Peyer's patch (tissue), 4 donors: Measurements from ENCODE around the gene AK8. TPM values are rescaled to one million over a fixed set of nuclear protein-coding genes. Genes with fewer than 3 reads are reported as not detected.

Experiments
- DNase-seq, 3 donors: peaks; one replicate each; pipeline ENCODE4 v3.0.0-alpha.2; 2017 to 2019
- H3K27ac ChIP-seq, 4 donors: fragments of 200-600 bp; sonication (generic); one replicate each; pipeline ENCODE4 v1.5.1; 2016 to 2019
- H3K27me3 ChIP-seq, 2 donors: fragments of 200-600 bp; sonication (generic); one replicate each; pipeline ENCODE4 v1.5.1; 2019
- H3K36me3 ChIP-seq, 3 donors: fragments of 200-600 bp; sonication (generic); one replicate each; pipeline ENCODE4 v1.5.1; 2016 to 2019
- H3K4me1 ChIP-seq, 4 donors: fragments of 200-600 bp; sonication (generic); one replicate each; pipeline ENCODE4 v1.5.1; 2016 to 2019
- H3K4me3 ChIP-seq, 4 donors: fragments of 200-600 bp; sonication (generic); 1 replicate in 3 of 4; 2 replicates in 1 of 4; pipeline ENCODE4 v1.5.1; 2016 to 2019; ENCODE audit warnings: mild to moderate bottlenecking in 1 of 4
- H3K9me3 ChIP-seq, 4 donors: fragments of 200-600 bp; sonication (generic); one replicate each; pipeline ENCODE4 v1.5.1; 2016 to 2019; ENCODE audit warnings: mild to moderate bottlenecking in 1 of 4
- CTCF ChIP-seq, 6 experiments: fragments of 450-650 bp in 4 of 6; fragments of 200-600 bp in 2 of 6; sonication (generic) in 1 of 6; IDR thresholded peaks; one replicate each; pipeline ENCODE4 v1.5.1; 2017 to 2019; ENCODE audit warnings: antibody characterized with exemption in 6 of 6, mild to moderate bottlenecking in 3 of 6, moderate library complexity in 1 of 6
- POLR2A ChIP-seq, 2 donors: fragments of 450-650 bp; IDR thresholded peaks; one replicate each; pipeline ENCODE4 v1.5.1; 2017; ENCODE audit warnings: antibody characterized with exemption in 2 of 2, mild to moderate bottlenecking in 2 of 2, moderate library complexity in 2 of 2
- total RNA-seq, 4 donors: library from RNA; depleted of rRNA; stranded (reverse); fragments of >200 nt; gene quantifications; one replicate each; pipeline ENCODE4 v1.1.0, GENCODE V29; 2016

The AK8 gene
- total RNA-seq, 4 donors from 2014 or later: not detected

GRCh38 chr9:132875159-132875558 is 2.9 kb downstream of the AK8 start:
- Histone ChIP-seq H3K4me3 (no peak overlapping the region), H3K27ac (no peak overlapping the region), H3K36me3 (no peaks in the 10 kb centered on the region), H3K4me1 (peaks cover 0 to 14% (median 3%) of the 10 kb centered on the region in 4 donors), H3K9me3 (no peaks in the 10 kb centered on the region), H3K27me3 (no peaks in the 10 kb centered on the region)
- no peak for DNase-seq
- TF ChIP-seq CTCF (IDR thresholded peaks at IDR 0.05): no peak
- no peak for TF ChIP-seq POLR2A (IDR thresholded peaks at IDR 0.05)

- Histone ChIP-seq H3K27me3 (no peaks in the 10 kb centered on the region), H3K9me3 (no peaks in the 10 kb centered on the region), H3K27ac (no peak overlapping the region), H3K4me1 (peaks cover 0 to 5% (median 2%) of the 10 kb centered on the region in 4 donors), H3K4me3 (no peak overlapping the region), H3K36me3 (no peaks in the 10 kb centered on the region)
- DNase-seq: no peak
- no peak for TF ChIP-seq POLR2A (IDR thresholded peaks at IDR 0.05)
- TF ChIP-seq CTCF (IDR thresholded peaks at IDR 0.05): no peak
Observed at GRCh38 chr9:132873403-132873802, 4.7 kb downstream of the AK8 start.

- no peaks in the 10 kb centered on the region for H3K36me3 ChIP-seq
- no peaks in the 10 kb centered on the region for H3K27me3 ChIP-seq
- H3K4me3 ChIP-seq: no peak overlapping the region
- H3K9me3 ChIP-seq: no peaks in the 10 kb centered on the region
- no peak overlapping the region for H3K27ac ChIP-seq
- no peaks in the 10 kb centered on the region for H3K4me1 ChIP-seq
- no peak for DNase-seq
- TF ChIP-seq POLR2A (IDR thresholded peaks at IDR 0.05) (no peak), CTCF (IDR thresholded peaks at IDR 0.05) (no peak)
Observed at GRCh38 chr9:132869266-132869665, 8.8 kb downstream of the AK8 start.

- TF ChIP-seq CTCF (IDR thresholded peaks at IDR 0.05) (no peak), POLR2A (IDR thresholded peaks at IDR 0.05) (no peak)
- H3K4me3 ChIP-seq: no peak overlapping the region
- H3K9me3 ChIP-seq: no peaks in the 10 kb centered on the region
- no peak overlapping the region for H3K27ac ChIP-seq
- no peaks in the 10 kb centered on the region for H3K4me1 ChIP-seq
- H3K27me3 ChIP-seq: no peaks in the 10 kb centered on the region
- no peaks in the 10 kb centered on the region for H3K36me3 ChIP-seq
- no peak for DNase-seq
Observed at GRCh38 chr9:132866898-132867297, 11.2 kb downstream of the AK8 start.

- no peaks in the 10 kb centered on the region for H3K4me1 ChIP-seq
Observed at GRCh38 chr9:132864691-132865090, 13.4 kb downstream of the AK8 start.

More at GRCh38 chr9:132864691-132865090, 13.4 kb downstream of the AK8 start:
- TF ChIP-seq CTCF (IDR thresholded peaks at IDR 0.05) (no peak), POLR2A (IDR thresholded peaks at IDR 0.05) (no peak)
- Histone ChIP-seq H3K4me3 (no peak overlapping the region), H3K9me3 (no peaks in the 10 kb centered on the region), H3K36me3 (no peaks in the 10 kb centered on the region), H3K27me3 (no peaks in the 10 kb centered on the region), H3K27ac (no peak overlapping the region)
- no peak for DNase-seq
